K562 (cell line): ENCODE data around the gene GGA3. TPM values are rescaled to one million over a fixed set of nuclear protein-coding genes. Genes with fewer than 3 reads are reported as not detected.

Experiments used
- ELK3 ChIP-seq: fragments of 450-650 bp; formaldehyde crosslinking; IDR thresholded peaks from 2 replicates; pipeline ENCODE4 v1.4.0; 2020; ENCODE audit warnings: mild to moderate bottlenecking
- FOXA1 ChIP-seq: fragments of 450-650 bp; IDR thresholded peaks from 2 replicates; pipeline ENCODE4 v1.6.1; 2016; ENCODE audit warnings: mild to moderate bottlenecking, borderline replicate concordance
- MIER1 ChIP-seq: fragments of 450-650 bp; IDR thresholded peaks from 2 replicates; pipeline ENCODE4 v1.6.1; 2016; ENCODE audit warnings: antibody characterized with exemption, mild to moderate bottlenecking, low read depth
- PHTF2 ChIP-seq: fragments of 250-450 bp; sonication (Bioruptor Pico); IDR thresholded peaks from 2 replicates; pipeline ENCODE4 v1.5.0; 2021; ENCODE audit warnings: mild to moderate bottlenecking
- PRMT5 ChIP-seq: sonication (generic); formaldehyde crosslinking; IDR thresholded peaks from 2 replicates; pipeline ENCODE4 v1.5.0; 2020; ENCODE audit warnings: missing genetic modification reagents
- SMAD1 ChIP-seq: fragments of 150-350 bp; IDR thresholded peaks from 2 replicates; pipeline ENCODE4 v1.6.1; 2014; ENCODE audit warnings: low read length, low read depth; ENCODE audit not compliant: partially characterized antibody
- ZNF174 ChIP-seq: fragments of 250-450 bp; sonication (Bioruptor Pico); IDR thresholded peaks from 2 replicates; pipeline ENCODE4 v1.4.0; 2020; ENCODE audit warnings: mild to moderate bottlenecking
- polyA plus RNA-seq, 8 experiments: library from polyadenylated mRNA; depleted of rRNA in 4 of 8; stranded (reverse) in 5 of 8; unstranded in 3 of 8; fragments of >200 nt; fragmentation: Nextera tagmentation in 2 of 8; fragmentation: Illumina TruSeq in 1 of 8; extraction: Ambion mirVana in 2 of 8; extraction: Trizol in 1 of 8; gene quantifications; 2 replicates each; pipeline versions ENCODE4 v1.2.1 to v1.2.3, GENCODE V29; 2011 to 2014; ENCODE audit warnings: inconsistent platforms in 1 of 8, missing spikeins in 1 of 8
- total RNA-seq, 7 experiments: library from RNA; depleted of rRNA in 6 of 7; stranded (reverse); fragments of >200 nt in 6 of 7; fragmentation: Illumina TruSeq in 2 of 7; extraction: Trizol in 2 of 7; gene quantifications; 2 replicates each; pipeline versions ENCODE4 v1.2.1 to v1.2.3, GENCODE V29; 2011 to 2021; ENCODE audit warnings: low replicate concordance in 1 of 7
- TF ChIP-seq, protein P1 (sequence below), 2 experiments: fragments of 450-650 bp; formaldehyde crosslinking in 1 of 2; IDR thresholded peaks; 2 replicates each; pipeline versions ENCODE4 v1.4.0 to v1.6.1; 2014 to 2020; ENCODE audit warnings: mild to moderate bottlenecking in 2 of 2, borderline replicate concordance in 1 of 2, low read depth in 1 of 2
- TF ChIP-seq, protein P2 (sequence below): sonication (generic); formaldehyde crosslinking; IDR thresholded peaks from 2 replicates; pipeline ENCODE4 v1.8.0; 2023; ENCODE audit warnings: mild to moderate bottlenecking, missing genetic modification reagents
- TF ChIP-seq, protein P3 (sequence below): fragments of 450-650 bp; formaldehyde crosslinking; IDR thresholded peaks from 2 replicates; pipeline ENCODE4 v1.4.0; 2022; ENCODE audit warnings: missing genetic modification characterization

Gene GGA3
- total and polyA plus RNA-seq, 9 of the 15 experiments (the other 6 are each of a cell fraction or from before 2014, with no cell fraction given), result 5.7 to 64.9 (median 25.4) TPM

DNA sequence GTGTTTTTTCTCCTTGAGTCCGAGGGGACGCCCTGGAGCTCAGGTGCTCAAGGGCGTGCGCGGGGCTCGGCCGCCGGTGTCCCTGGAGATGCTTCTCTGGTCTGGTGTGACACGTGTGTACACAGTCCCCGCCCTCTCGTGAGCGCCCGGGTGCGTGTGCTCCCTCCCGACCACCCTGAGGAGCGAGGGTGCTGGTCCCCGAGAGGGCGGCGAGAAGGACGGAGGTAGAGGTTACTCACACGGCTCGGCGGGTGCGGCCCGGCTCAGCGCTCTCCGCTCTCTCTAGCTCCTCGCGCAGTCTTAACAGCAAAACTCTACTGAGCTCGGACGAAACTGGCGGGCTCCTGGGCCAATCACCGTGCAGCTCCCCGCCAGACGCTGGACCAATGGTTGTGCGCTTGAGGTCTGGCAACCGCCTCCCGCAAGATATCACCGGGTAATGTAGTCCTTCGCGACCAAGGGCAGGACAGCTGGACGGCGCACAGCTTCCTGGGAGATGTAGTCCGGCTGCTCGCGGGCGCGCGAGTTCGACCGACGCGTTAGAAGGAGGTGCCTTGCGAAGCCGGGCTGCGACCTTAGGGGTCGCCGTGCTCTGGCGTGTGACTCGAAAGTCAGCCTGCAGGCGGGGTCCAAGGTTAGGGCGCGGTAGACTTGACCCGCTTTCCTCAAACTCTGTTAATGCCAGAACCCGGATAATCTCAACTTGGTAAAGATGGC lies 27.9 kb upstream of the GGA3 start, which contains the start of gene SLC25A19 (continued):
- TF ChIP-seq, protein P1, sequence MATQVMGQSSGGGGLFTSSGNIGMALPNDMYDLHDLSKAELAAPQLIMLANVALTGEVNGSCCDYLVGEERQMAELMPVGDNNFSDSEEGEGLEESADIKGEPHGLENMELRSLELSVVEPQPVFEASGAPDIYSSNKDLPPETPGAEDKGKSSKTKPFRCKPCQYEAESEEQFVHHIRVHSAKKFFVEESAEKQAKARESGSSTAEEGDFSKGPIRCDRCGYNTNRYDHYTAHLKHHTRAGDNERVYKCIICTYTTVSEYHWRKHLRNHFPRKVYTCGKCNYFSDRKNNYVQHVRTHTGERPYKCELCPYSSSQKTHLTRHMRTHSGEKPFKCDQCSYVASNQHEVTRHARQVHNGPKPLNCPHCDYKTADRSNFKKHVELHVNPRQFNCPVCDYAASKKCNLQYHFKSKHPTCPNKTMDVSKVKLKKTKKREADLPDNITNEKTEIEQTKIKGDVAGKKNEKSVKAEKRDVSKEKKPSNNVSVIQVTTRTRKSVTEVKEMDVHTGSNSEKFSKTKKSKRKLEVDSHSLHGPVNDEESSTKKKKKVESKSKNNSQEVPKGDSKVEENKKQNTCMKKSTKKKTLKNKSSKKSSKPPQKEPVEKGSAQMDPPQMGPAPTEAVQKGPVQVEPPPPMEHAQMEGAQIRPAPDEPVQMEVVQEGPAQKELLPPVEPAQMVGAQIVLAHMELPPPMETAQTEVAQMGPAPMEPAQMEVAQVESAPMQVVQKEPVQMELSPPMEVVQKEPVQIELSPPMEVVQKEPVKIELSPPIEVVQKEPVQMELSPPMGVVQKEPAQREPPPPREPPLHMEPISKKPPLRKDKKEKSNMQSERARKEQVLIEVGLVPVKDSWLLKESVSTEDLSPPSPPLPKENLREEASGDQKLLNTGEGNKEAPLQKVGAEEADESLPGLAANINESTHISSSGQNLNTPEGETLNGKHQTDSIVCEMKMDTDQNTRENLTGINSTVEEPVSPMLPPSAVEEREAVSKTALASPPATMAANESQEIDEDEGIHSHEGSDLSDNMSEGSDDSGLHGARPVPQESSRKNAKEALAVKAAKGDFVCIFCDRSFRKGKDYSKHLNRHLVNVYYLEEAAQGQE (IDR thresholded peaks at IDR 0.05; ENCODE audit: borderline replicate concordance), result peak; percentile 38; the same call in 1 of the 2 replicates
- TF ChIP-seq, protein P1 (CRISPR knock-in tag; IDR thresholded peaks at IDR 0.05; ENCODE audit: low read depth), result 0 out of 2 replicates have a peak, but pooled peaks have one; percentile 47
- TF ChIP-seq MIER1 (no peak), FOXA1 (no peak), ZNF174 (CRISPR knock-in tag) (no peak), SMAD1 (no peak), PHTF2 (CRISPR knock-in tag) (no peak), ELK3 (CRISPR knock-in tag) (no peak), PRMT5 (no peak)
- TF ChIP-seq, protein P2, sequence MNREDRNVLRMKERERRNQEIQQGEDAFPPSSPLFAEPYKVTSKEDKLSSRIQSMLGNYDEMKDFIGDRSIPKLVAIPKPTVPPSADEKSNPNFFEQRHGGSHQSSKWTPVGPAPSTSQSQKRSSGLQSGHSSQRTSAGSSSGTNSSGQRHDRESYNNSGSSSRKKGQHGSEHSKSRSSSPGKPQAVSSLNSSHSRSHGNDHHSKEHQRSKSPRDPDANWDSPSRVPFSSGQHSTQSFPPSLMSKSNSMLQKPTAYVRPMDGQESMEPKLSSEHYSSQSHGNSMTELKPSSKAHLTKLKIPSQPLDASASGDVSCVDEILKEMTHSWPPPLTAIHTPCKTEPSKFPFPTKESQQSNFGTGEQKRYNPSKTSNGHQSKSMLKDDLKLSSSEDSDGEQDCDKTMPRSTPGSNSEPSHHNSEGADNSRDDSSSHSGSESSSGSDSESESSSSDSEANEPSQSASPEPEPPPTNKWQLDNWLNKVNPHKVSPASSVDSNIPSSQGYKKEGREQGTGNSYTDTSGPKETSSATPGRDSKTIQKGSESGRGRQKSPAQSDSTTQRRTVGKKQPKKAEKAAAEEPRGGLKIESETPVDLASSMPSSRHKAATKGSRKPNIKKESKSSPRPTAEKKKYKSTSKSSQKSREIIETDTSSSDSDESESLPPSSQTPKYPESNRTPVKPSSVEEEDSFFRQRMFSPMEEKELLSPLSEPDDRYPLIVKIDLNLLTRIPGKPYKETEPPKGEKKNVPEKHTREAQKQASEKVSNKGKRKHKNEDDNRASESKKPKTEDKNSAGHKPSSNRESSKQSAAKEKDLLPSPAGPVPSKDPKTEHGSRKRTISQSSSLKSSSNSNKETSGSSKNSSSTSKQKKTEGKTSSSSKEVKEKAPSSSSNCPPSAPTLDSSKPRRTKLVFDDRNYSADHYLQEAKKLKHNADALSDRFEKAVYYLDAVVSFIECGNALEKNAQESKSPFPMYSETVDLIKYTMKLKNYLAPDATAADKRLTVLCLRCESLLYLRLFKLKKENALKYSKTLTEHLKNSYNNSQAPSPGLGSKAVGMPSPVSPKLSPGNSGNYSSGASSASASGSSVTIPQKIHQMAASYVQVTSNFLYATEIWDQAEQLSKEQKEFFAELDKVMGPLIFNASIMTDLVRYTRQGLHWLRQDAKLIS (CRISPR knock-in tag), result peak; percentile 73; the same call in 1 of the 2 replicates
- TF ChIP-seq, protein P3, sequence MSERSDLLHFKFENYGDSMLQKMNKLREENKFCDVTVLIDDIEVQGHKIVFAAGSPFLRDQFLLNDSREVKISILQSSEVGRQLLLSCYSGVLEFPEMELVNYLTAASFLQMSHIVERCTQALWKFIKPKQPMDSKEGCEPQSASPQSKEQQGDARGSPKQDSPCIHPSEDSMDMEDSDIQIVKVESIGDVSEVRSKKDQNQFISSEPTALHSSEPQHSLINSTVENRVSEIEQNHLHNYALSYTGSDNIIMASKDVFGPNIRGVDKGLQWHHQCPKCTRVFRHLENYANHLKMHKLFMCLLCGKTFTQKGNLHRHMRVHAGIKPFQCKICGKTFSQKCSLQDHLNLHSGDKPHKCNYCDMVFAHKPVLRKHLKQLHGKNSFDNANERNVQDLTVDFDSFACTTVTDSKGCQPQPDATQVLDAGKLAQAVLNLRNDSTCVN (CRISPR knock-in tag), result no peak
